A549 (cell line): ENCODE results near the gene PKD1. TPM values are rescaled to one million over a fixed set of nuclear protein-coding genes. Genes with fewer than 3 reads are reported as not detected.
A peak's percentile ranks its signal among the peaks of the same experiment; 100 is the strongest.

Source experiments
- ATAC-seq, 2 experiments: fragments of 200-7000 bp in 1 of 2; fragments of >200 bp in 1 of 2; cut with Nextera tagmentation in 1 of 2; cut with Tn5 transposase in 1 of 2; 3 replicates each; pipeline versions ENCODE4 v1.8.0 to v1.9.1; 2018 to 2020; ENCODE audit warnings: mild to moderate bottlenecking in 1 of 2, moderate library complexity in 1 of 2
- CTCF ChIA-PET: fragments of 300-600 bp; sonication (Branson Sonifier 250); formaldehyde crosslinking; extraction: SDS; loops from one replicate; lab custom pipeline; 2021; ENCODE audit warnings: antibody characterized with exemption, inconsistent platforms; lab: Yijun Ruan, JAX
- POLR2A ChIA-PET: fragments of 350-600 bp; formaldehyde crosslinking; extraction: SDS; loops from one replicate; lab custom pipeline; 2021; ENCODE audit warnings: antibody characterized with exemption, inconsistent platforms; lab: Yijun Ruan, JAX
- DNase-seq, 2 experiments: peaks; one replicate each; pipeline versions ENCODE4 v3.0.0 to v3.0.0-alpha.2; 2011 to 2016; ENCODE audit warnings: low read depth in 1 of 2, low spot score in 1 of 2
- FAIRE-seq: peaks from 2 replicates; lab custom pipeline; 2011; peaks lifted over from hg19 to GRCh38; lab: Jason Lieb, UNC
- H3K27ac ChIP-seq, 2 experiments: fragments of >200 bp; sonication (Bioruptor Twin); formaldehyde crosslinking; 3 replicates each; pipeline ENCODE4 v1.5.1; 2016 to 2017
- H3K4me1 ChIP-seq: fragments of >200 bp; sonication (Bioruptor Twin); formaldehyde crosslinking; 3 replicates; pipeline ENCODE4 v1.6.1; 2016
- H3K4me2 ChIP-seq: fragments of >200 bp; sonication (Bioruptor Twin); formaldehyde crosslinking; 3 replicates; pipeline ENCODE4 v1.6.1; 2016
- H3K4me3 ChIP-seq: fragments of >200 bp; sonication (Bioruptor Twin); formaldehyde crosslinking; 3 replicates; pipeline ENCODE4 v1.5.1; 2016
- H3K9me3 ChIP-seq: fragments of >200 bp; sonication (Bioruptor Twin); formaldehyde crosslinking; 3 replicates; pipeline ENCODE4 v1.6.1; 2016
- CBX8 ChIP-seq: fragments of 200-600 bp; sonication (generic); IDR thresholded peaks from 2 replicates; pipeline ENCODE4 v1.6.1; 2016
- ESRRA ChIP-seq: fragments of 150-350 bp; IDR thresholded peaks from 2 replicates; pipeline ENCODE4 v1.6.1; 2014; ENCODE audit warnings: mild to moderate bottlenecking, low read length, borderline replicate concordance
- HOXB13 ChIP-seq: fragments of 250-450 bp; sonication (Bioruptor Pico); IDR thresholded peaks from 2 replicates; pipeline ENCODE4 v1.5.0; 2020; ENCODE audit warnings: low read depth, mild to moderate bottlenecking, moderate library complexity
- JUNB ChIP-seq: fragments of >200 bp; sonication (Bioruptor Twin); formaldehyde crosslinking; IDR thresholded peaks from 2 replicates; pipeline ENCODE4 v1.6.1; 2016
- MAFK ChIP-seq: fragments of 450-650 bp; IDR thresholded peaks from 2 replicates; pipeline ENCODE4 v1.6.1; 2014; ENCODE audit not compliant: partially characterized antibody
- MYC ChIP-seq: IDR thresholded peaks from 2 replicates; pipeline ENCODE4 v1.6.1; 2012; ENCODE audit warnings: mild to moderate bottlenecking, inconsistent platforms, low read length, improper control_type of control experiment, borderline replicate concordance
- NFE2L2 ChIP-seq: fragments of 150-350 bp; conservative IDR thresholded peaks from 2 replicates; pipeline ENCODE4 v1.6.1; 2014; ENCODE audit warnings: low read length
- POLR2A ChIP-seq: IDR thresholded peaks from 2 replicates; pipeline ENCODE4 v1.6.1; 2012; ENCODE audit warnings: mild to moderate bottlenecking, low read length
- RAD21 ChIP-seq, 2 experiments: fragments of >200 bp in 1 of 2; sonication (Bioruptor Twin) in 1 of 2; formaldehyde crosslinking in 1 of 2; IDR thresholded peaks in 1 of 2; conservative IDR thresholded peaks in 1 of 2; 2 replicates in 1 of 2; 3 replicates in 1 of 2; pipeline ENCODE4 v1.6.1; 2012 to 2018; ENCODE audit warnings: inconsistent platforms in 1 of 2
- RFX5 ChIP-seq: fragments of 450-650 bp; IDR thresholded peaks from 2 replicates; pipeline ENCODE4 v1.7.1; 2014; ENCODE audit warnings: antibody characterized with exemption, mild to moderate bottlenecking, moderate library complexity
- SMC3 ChIP-seq: fragments of >200 bp; sonication (Bioruptor Twin); formaldehyde crosslinking; IDR thresholded peaks from 3 replicates; pipeline ENCODE4 v1.6.1; 2018; ENCODE audit warnings: inconsistent platforms
- ZC3H11A ChIP-seq: fragments of 450-650 bp; IDR thresholded peaks from 2 replicates; pipeline ENCODE4 v1.6.1; 2014; ENCODE audit warnings: antibody characterized with exemption, mild to moderate bottlenecking
- ZNF302 ChIP-seq: fragments of 250-450 bp; sonication (Bioruptor Pico); IDR thresholded peaks from 2 replicates; pipeline ENCODE4 v1.9.0; 2021; ENCODE audit warnings: inconsistent platforms, mild to moderate bottlenecking, moderate library complexity
- WGBS: methylation state at CpG from one replicate; pipeline ENCODE4 v1.1.6; 2017; ENCODE audit errors: missing lambda C conversion rate; 5-methylcytosine and 5-hydroxymethylcytosine counted together
- polyA plus RNA-seq, 4 experiments: library from polyadenylated mRNA; depleted of rRNA in 3 of 4; stranded (reverse); fragments of >200 nt; fragmentation: RNase III in 1 of 4; extraction: RNeasy Plus Mini Kit Qiagen cat#74134 plus additional on column Dnase treatment in 1 of 4; gene quantifications; 2 replicates in 3 of 4; 3 replicates in 1 of 4; pipeline ENCODE4 v1.2.3, GENCODE V29; 2011 to 2017
- TF ChIP-seq, protein P1 (sequence below): fragments of 200-600 bp; sonication (generic); IDR thresholded peaks from 2 replicates; pipeline ENCODE4 v1.6.1; 2016; ENCODE audit warnings: antibody characterized with exemption, mild to moderate bottlenecking, moderate library complexity
- TF ChIP-seq, protein P2 (sequence below): fragments of 250-450 bp; sonication (Bioruptor Pico); IDR thresholded peaks from 2 replicates; pipeline ENCODE4 v1.5.0; 2021; ENCODE audit warnings: mild to moderate bottlenecking, moderate library complexity, borderline replicate concordance
- TF ChIP-seq, protein P3 (sequence below): fragments of 250-450 bp; sonication (Bioruptor Pico); IDR thresholded peaks from 2 replicates; pipeline ENCODE4 v1.5.0; 2020; ENCODE audit warnings: low read depth, mild to moderate bottlenecking, moderate library complexity

Gene PKD1
- polyA plus RNA-seq, 2 of the 4 experiments (the other 2 are of a cell fraction), result 11.5 to 39.2 TPM

DNA sequence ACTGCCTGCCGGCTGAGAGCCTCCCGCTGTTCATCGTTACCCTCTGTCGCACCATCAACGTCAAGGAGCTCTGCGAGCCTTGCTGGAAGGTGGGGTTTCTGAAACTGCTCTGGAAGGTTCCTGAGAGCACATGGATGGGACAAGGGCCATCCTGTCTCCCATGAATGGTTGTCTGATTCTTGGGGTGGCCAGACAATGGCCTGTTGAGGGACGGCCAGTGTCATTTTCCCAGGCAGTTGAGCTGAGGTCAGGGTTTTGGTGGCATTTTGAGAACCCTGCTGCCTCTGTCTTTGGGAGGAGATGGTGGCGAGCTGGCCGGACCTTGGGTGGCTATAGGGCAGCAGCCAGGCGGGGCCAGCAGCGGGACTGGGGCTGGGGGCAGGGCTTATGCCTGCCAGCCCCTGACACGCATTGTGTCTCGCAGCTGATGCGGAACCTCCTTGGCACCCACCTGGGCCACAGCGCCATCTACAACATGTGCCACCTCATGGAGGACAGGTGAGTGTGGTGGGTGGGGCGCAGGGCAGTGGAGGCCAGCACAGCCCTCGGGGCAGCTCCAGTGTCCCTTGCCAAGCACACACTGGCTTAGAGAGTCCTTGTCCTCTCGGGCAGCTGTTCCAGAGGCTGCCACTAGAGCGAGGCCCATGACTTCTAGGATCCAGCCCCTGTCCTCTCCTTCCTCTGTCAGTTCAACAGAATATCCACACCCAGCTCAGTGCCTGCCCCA is 78.9 kb downstream of the PKD1 start:
- Histone ChIP-seq H3K4me1 (no peaks in the 10 kb centered on the region), H3K4me2 (no peak overlapping the region), H3K27ac (no peak overlapping the region), H3K9me3 (no peaks in the 10 kb centered on the region), H3K4me3 (no peak overlapping the region)
- FAIRE-seq, result no peak
- WGBS, result 86% methylated on average over 18 of the region's 19 CpGs
- TF ChIP-seq HOXB13, result no peak
- TF ChIP-seq RAD21 (conservative IDR thresholded peaks at IDR 0.05 in 1 of 2, IDR thresholded peaks at IDR 0.05 in 1 of 2), result 0 out of 5 replicates have a peak, but pooled peaks of 1 of the 2 experiments have one; percentile 9
- ChIA-PET POLR2A (interaction anchor here (1.3 to 1.4 kb wide), 2 partner anchors 9 to 98 kb away, joined by 5 read pairs; partner anchors contain the start of genes NTHL1, TRAF7 and TSC2), CTCF (interaction anchor here (0.7 to 3.3 kb wide), 18 partner anchors 7 to 84 kb away, joined by 3 to 27 read pairs (median 9); partner anchors contain the start of genes NTHL1 and TSC2)
- ATAC-seq, result peak; percentile 88 to 91
- DNase-seq, result peak in 1 of 2 experiments; percentile 56

DNA sequence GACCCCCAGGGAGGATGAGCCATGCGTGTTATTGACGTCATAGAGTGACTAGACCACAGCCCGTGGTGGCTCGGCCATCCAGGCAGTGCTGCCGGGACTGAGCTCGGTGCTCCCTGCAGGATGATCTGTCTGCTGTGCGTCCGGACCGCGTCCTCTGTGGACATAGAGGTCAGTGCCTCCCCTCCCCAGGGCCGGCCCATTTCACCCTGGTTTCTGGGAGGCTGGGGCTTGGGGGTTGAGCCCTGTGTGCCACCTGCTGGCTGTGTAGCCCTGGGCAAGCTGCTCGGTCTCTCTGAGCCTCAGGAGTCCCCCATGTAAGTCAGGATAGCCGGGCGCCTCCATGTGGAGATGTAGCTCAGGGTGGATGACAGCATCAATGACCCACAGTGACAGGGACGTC is 79.6 kb downstream of the PKD1 start:
- TF ChIP-seq, protein P1, sequence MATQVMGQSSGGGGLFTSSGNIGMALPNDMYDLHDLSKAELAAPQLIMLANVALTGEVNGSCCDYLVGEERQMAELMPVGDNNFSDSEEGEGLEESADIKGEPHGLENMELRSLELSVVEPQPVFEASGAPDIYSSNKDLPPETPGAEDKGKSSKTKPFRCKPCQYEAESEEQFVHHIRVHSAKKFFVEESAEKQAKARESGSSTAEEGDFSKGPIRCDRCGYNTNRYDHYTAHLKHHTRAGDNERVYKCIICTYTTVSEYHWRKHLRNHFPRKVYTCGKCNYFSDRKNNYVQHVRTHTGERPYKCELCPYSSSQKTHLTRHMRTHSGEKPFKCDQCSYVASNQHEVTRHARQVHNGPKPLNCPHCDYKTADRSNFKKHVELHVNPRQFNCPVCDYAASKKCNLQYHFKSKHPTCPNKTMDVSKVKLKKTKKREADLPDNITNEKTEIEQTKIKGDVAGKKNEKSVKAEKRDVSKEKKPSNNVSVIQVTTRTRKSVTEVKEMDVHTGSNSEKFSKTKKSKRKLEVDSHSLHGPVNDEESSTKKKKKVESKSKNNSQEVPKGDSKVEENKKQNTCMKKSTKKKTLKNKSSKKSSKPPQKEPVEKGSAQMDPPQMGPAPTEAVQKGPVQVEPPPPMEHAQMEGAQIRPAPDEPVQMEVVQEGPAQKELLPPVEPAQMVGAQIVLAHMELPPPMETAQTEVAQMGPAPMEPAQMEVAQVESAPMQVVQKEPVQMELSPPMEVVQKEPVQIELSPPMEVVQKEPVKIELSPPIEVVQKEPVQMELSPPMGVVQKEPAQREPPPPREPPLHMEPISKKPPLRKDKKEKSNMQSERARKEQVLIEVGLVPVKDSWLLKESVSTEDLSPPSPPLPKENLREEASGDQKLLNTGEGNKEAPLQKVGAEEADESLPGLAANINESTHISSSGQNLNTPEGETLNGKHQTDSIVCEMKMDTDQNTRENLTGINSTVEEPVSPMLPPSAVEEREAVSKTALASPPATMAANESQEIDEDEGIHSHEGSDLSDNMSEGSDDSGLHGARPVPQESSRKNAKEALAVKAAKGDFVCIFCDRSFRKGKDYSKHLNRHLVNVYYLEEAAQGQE, result no peak
- no peak for TF ChIP-seq MAFK
- no peak for TF ChIP-seq MYC
- TF ChIP-seq NFE2L2, result no peak
- no peak for TF ChIP-seq ESRRA
- peak; percentile 30 to 48; a peak in 2 of 5 replicates for TF ChIP-seq RAD21 (conservative IDR thresholded peaks at IDR 0.05 in 1 of 2, IDR thresholded peaks at IDR 0.05 in 1 of 2)
- TF ChIP-seq, protein P2, sequence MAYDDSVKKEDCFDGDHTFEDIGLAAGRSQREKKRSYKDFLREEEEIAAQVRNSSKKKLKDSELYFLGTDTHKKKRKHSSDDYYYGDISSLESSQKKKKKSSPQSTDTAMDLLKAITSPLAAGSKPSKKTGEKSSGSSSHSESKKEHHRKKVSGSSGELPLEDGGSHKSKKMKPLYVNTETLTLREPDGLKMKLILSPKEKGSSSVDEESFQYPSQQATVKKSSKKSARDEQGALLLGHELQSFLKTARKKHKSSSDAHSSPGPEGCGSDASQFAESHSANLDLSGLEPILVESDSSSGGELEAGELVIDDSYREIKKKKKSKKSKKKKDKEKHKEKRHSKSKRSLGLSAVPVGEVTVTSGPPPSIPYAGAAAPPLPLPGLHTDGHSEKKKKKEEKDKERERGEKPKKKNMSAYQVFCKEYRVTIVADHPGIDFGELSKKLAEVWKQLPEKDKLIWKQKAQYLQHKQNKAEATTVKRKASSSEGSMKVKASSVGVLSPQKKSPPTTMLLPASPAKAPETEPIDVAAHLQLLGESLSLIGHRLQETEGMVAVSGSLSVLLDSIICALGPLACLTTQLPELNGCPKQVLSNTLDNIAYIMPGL (CRISPR knock-in tag), result no peak
- TF ChIP-seq RFX5, result no peak
- TF ChIP-seq JUNB, result no peak
- TF ChIP-seq CBX8, result no peak
- TF ChIP-seq ZNF302 (CRISPR knock-in tag), result no peak
- TF ChIP-seq POLR2A, result no peak
- TF ChIP-seq ZC3H11A, result no peak
- TF ChIP-seq, protein P3, sequence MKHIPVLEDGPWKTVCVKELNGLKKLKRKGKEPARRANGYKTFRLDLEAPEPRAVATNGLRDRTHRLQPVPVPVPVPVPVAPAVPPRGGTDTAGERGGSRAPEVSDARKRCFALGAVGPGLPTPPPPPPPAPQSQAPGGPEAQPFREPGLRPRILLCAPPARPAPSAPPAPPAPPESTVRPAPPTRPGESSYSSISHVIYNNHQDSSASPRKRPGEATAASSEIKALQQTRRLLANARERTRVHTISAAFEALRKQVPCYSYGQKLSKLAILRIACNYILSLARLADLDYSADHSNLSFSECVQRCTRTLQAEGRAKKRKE, result no peak
- TF ChIP-seq SMC3, result peak; percentile 42; the same call in 1 of the 3 replicates
- TF ChIP-seq, all 56 proteins: peak for 2
- DNase-seq (peak in 1 of 2 experiments; percentile 54), ATAC-seq (peak; percentile 54 to 76; a peak in 5 of 6 replicates), FAIRE-seq (no peak)
- WGBS, result 75% methylated on average over 9 of the region's 15 CpGs
- Histone ChIP-seq H3K9me3 (no peaks in the 10 kb centered on the region), H3K4me1 (no peaks in the 10 kb centered on the region), H3K4me2 (no peak overlapping the region), H3K4me3 (no peak overlapping the region), H3K27ac (no peak overlapping the region)
- CTCF ChIA-PET, result interaction anchor here (0.8 to 3.3 kb wide), 19 partner anchors 8 to 88 kb away, joined by 3 to 27 read pairs (median 8); partner anchors contain the start of genes NTHL1 and TSC2
- POLR2A ChIA-PET, result interaction anchor here (1.4 kb wide), 1 partner anchor 8 kb away, joined by 5 read pairs; the partner anchor contains the start of genes NTHL1 and TSC2
